Stomach (tissue), 4 donors: Measurements from ENCODE around the gene DENND4A.

Source experiments
- CTCF ChIP-seq, 7 experiments: fragments of 450-650 bp in 4 of 7; fragments of 200-600 bp in 3 of 7; sonication (generic) in 3 of 7; IDR thresholded peaks; one replicate each; pipeline ENCODE4 v1.5.1; 2016 to 2019; ENCODE audit warnings: antibody characterized with exemption in 7 of 7, control low read depth in 2 of 7, mild to moderate bottlenecking in 1 of 7
- POLR2A ChIP-seq, 4 donors: fragments of 450-650 bp; IDR thresholded peaks; one replicate each; pipeline ENCODE4 v1.6.1; 2016; ENCODE audit warnings: antibody characterized with exemption in 4 of 4, control low read depth in 2 of 4, mild to moderate bottlenecking in 1 of 4, moderate library complexity in 1 of 4

DNA sequence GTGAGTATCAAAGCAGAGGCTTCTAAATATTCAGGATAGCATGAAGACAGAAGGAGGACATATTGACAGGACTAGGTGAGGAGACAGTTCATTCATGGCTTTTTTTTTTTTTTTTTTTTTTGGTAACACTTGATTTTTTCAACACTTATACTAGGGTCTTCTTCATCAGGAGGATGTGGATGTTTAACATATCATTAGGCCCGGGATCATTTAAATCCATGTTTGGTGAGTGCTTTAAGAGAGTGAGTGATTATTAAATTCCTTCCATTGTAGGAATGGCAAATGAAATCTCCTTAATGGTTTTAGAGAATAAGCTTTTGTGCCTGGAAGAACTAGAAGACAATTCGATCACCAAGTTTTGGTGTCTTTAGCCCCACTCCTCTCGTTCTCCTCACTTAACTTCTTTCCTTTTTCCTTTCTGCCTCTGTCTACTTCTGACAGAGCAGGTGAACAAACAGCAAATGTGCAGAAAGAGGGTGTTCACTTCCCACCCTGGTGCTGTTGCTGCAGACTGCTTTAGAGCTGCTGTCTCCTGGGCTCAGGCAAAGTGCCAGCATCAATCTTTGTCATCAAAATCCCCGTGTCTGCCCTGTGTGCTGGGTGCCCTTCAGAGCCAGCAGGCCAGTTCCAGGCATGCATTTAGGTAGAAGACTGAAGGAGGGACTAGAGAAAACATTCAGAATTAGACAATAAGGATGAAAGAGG, 41.6 kb upstream of the DENND4A start:
- no peak for TF ChIP-seq CTCF (IDR thresholded peaks at IDR 0.05)
- TF ChIP-seq POLR2A (IDR thresholded peaks at IDR 0.05): no peak
